CD4-positive, alpha-beta memory T cell (primary cell): ENCODE results near the gene SLITRK3. TPM values are rescaled to one million over a fixed set of nuclear protein-coding genes. Genes with fewer than 3 reads are reported as not detected.

ENCODE experiments used
- CTCF ChIA-PET: fragments of 350-600 bp; sonication (Branson Sonifier 250); formaldehyde crosslinking; loops from one replicate; lab custom pipeline; 2021; ENCODE audit warnings: inconsistent platforms; ENCODE audit not compliant: partially characterized antibody; lab: Charles Lee
- POLR2A ChIA-PET: fragments of 350-600 bp; sonication (Branson Sonifier 250); formaldehyde crosslinking; loops from one replicate; lab custom pipeline; 2021; ENCODE audit not compliant: partially characterized antibody; lab: Charles Lee
- DNase-seq, 5 donors: peaks; one replicate each; pipeline versions ENCODE4 v3.0.0 to v3.0.0-alpha.2; 2020 to 2022; ENCODE audit warnings: mixed read lengths in 1 of 5
- H3K27ac ChIP-seq: one replicate; pipeline ENCODE4 v1.7.0; 2013; ENCODE audit warnings: low read depth, low read length
- H3K27me3 ChIP-seq: 2 replicates; pipeline ENCODE4 v1.7.0; 2013; ENCODE audit warnings: mild to moderate bottlenecking, low read length, moderate library complexity; ENCODE audit not compliant: insufficient read depth
- H3K36me3 ChIP-seq: 2 replicates; pipeline ENCODE4 v1.7.0; 2013; ENCODE audit warnings: mild to moderate bottlenecking, low read length, moderate library complexity; ENCODE audit not compliant: insufficient read depth
- H3K4me1 ChIP-seq: 2 replicates; pipeline ENCODE4 v1.7.0; 2013; ENCODE audit warnings: mild to moderate bottlenecking, low read length, moderate library complexity; ENCODE audit not compliant: insufficient read depth
- H3K4me3 ChIP-seq, 2 donors: one replicate each; pipeline ENCODE4 v1.7.0; 2013; ENCODE audit warnings: low read length in 2 of 2, mild to moderate bottlenecking in 1 of 2
- H3K9me3 ChIP-seq, 2 donors: one replicate each; pipeline ENCODE4 v1.7.0; 2013; ENCODE audit warnings: low read length in 2 of 2, control low read depth in 1 of 2; ENCODE audit not compliant: control insufficient read depth in 1 of 2
- H3K27ac Mint-ChIP-seq, 7 donors: one replicate each; pipeline ENCODE4 v1.8.0; 2020 to 2021; ENCODE audit warnings: mixed read lengths in 7 of 7, mild to moderate bottlenecking in 6 of 7, inconsistent platforms in 3 of 7, moderate library complexity in 3 of 7
- H3K27me3 Mint-ChIP-seq, 2 donors: one replicate each; pipeline ENCODE4 v1.8.0; 2020 to 2021; ENCODE audit warnings: mixed read lengths in 2 of 2
- H3K36me3 Mint-ChIP-seq, 2 donors: one replicate each; pipeline ENCODE4 v1.8.0; 2020 to 2021; ENCODE audit warnings: mixed read lengths in 2 of 2, inconsistent platforms in 1 of 2, mild to moderate bottlenecking in 1 of 2
- H3K4me1 Mint-ChIP-seq, 4 donors: one replicate each; pipeline ENCODE4 v1.8.0; 2020 to 2021; ENCODE audit warnings: mixed read lengths in 4 of 4, mild to moderate bottlenecking in 1 of 4
- H3K4me3 Mint-ChIP-seq, 8 donors: one replicate each; pipeline ENCODE4 v1.8.0; 2020 to 2021; ENCODE audit warnings: mixed read lengths in 8 of 8, mild to moderate bottlenecking in 7 of 8, moderate library complexity in 6 of 8, inconsistent platforms in 3 of 8
- H3K9me3 Mint-ChIP-seq, 8 donors: one replicate each; pipeline ENCODE4 v1.8.0; 2020 to 2021; ENCODE audit warnings: mixed read lengths in 8 of 8, mild to moderate bottlenecking in 5 of 8, inconsistent platforms in 3 of 8, moderate library complexity in 1 of 8
- intact Hi-C: fragments of 100-400 bp; cut with micrococcal nuclease; formaldehyde crosslinking; loops from one replicate; pipeline ENCODE4 v1.15.1; 2023
- polyA plus RNA-seq, 2 donors: library from polyadenylated mRNA; unstranded; fragments of 300-500 nt; fragmentation: Illumina TruSeq; gene quantifications; one replicate each; pipeline ENCODE4 v1.2.3, GENCODE V29; 2021
- total RNA-seq, 2 experiments: library from RNA; stranded (reverse); gene quantifications; one replicate each; pipeline ENCODE4 v1.2.3, GENCODE V29; 2021

Gene SLITRK3
- total and polyA plus RNA-seq, 4 experiments from 2014 or later, result not detected

- Histone ChIP-seq H3K4me1 (no peaks in the 10 kb centered on the region), H3K9me3 (no peaks in the 10 kb centered on the region), H3K36me3 (no peaks in the 10 kb centered on the region), H3K27me3 (peaks cover 7% of the 10 kb centered on the region), H3K4me3 (no peak overlapping the region), H3K27ac (no peak overlapping the region)
- Mint-ChIP-seq H3K36me3 (no peaks in the 10 kb centered on the region), H3K9me3 (peaks cover 0 to 16% (median 4%) of the 10 kb centered on the region in 8 donors), H3K4me1 (peaks cover 17 to 28% (median 20%) of the 10 kb centered on the region in 4 donors), H3K4me3 (peak overlapping the region; percentile 60 to 83 (median 69)), H3K27me3 (peaks cover 29 to 32% of the 10 kb centered on the region in 2 donors), H3K27ac (peak overlapping the region in 1 of 7 donors; percentile 19)
- DNase-seq, result no peak
- CTCF ChIA-PET, result no interaction called here
- intact Hi-C loops, result no loop called here
- POLR2A ChIA-PET, result no interaction called here
Observed at GRCh38 chr3:165196577-165197480, 645 bp upstream of the SLITRK3 start.

GRCh38 chr3:165195241-165195639, 944 bp downstream of the SLITRK3 start:
- Mint-ChIP-seq H3K36me3 (no peaks in the 10 kb centered on the region), H3K27ac (no peak overlapping the region), H3K4me3 (peak overlapping the region in 5 of 8 donors; percentile 42 to 72 (median 61)), H3K4me1 (peaks cover 17 to 28% (median 20%) of the 10 kb centered on the region in 4 donors), H3K27me3 (peaks cover 35 to 36% of the 10 kb centered on the region in 2 donors), H3K9me3 (peaks cover 0 to 16% (median 4%) of the 10 kb centered on the region in 8 donors)
- no peak for DNase-seq
- H3K27me3 ChIP-seq, result peaks cover 7% of the 10 kb centered on the region
- H3K36me3 ChIP-seq, result no peaks in the 10 kb centered on the region
- intact Hi-C loops, result no loop called here
- H3K27ac ChIP-seq, result no peak overlapping the region
- H3K9me3 ChIP-seq, result no peaks in the 10 kb centered on the region
- CTCF ChIA-PET, result no interaction called here
- no peak overlapping the region for H3K4me3 ChIP-seq
- no peaks in the 10 kb centered on the region for H3K4me1 ChIP-seq
- POLR2A ChIA-PET, result no interaction called here

- POLR2A ChIA-PET, result no interaction called here
Observed at GRCh38 chr3:165194511-165195240, 1.5 kb downstream of the SLITRK3 start.

GRCh38 chr3:165193366-165194254, 2.6 kb downstream of the SLITRK3 start:
- H3K36me3 Mint-ChIP-seq, result no peaks in the 10 kb centered on the region
- ChIA-PET CTCF (interaction anchor here (1.8 kb wide), 1 partner anchor 10 kb away, joined by 4 read pairs; no protein-coding TSS in a partner anchor), POLR2A (no interaction called here)
- DNase-seq, result no peak
- peak overlapping the region in 2 of 8 donors; percentile 23 to 24 for H3K4me3 Mint-ChIP-seq
- Histone ChIP-seq H3K36me3 (no peaks in the 10 kb centered on the region), H3K4me1 (no peaks in the 10 kb centered on the region), H3K4me3 (no peak overlapping the region), H3K27me3 (peaks cover 7% of the 10 kb centered on the region), H3K9me3 (no peaks in the 10 kb centered on the region), H3K27ac (no peak overlapping the region)
- H3K4me1 Mint-ChIP-seq, result peaks cover 17 to 28% (median 20%) of the 10 kb centered on the region in 4 donors
- H3K27me3 Mint-ChIP-seq, result peaks cover 35 to 37% of the 10 kb centered on the region in 2 donors
- H3K9me3 Mint-ChIP-seq, result peaks cover 0 to 15% (median 4%) of the 10 kb centered on the region in 8 donors
- H3K27ac Mint-ChIP-seq, result no peak overlapping the region
- intact Hi-C loops, result no loop called here

More at GRCh38 chr3:165194511-165195240, 1.5 kb downstream of the SLITRK3 start:
- no peak overlapping the region for H3K27ac Mint-ChIP-seq
- H3K36me3 Mint-ChIP-seq, result no peaks in the 10 kb centered on the region
- H3K4me3 ChIP-seq, result no peak overlapping the region
- H3K27ac ChIP-seq, result no peak overlapping the region
- peaks cover 35 to 37% of the 10 kb centered on the region in 2 donors for H3K27me3 Mint-ChIP-seq
- peaks cover 7% of the 10 kb centered on the region for H3K27me3 ChIP-seq
- CTCF ChIA-PET, result no interaction called here
- H3K4me3 Mint-ChIP-seq, result peak overlapping the region in 5 of 8 donors; percentile 31 to 72 (median 61)
- intact Hi-C loops, result no loop called here
- H3K4me1 ChIP-seq, result no peaks in the 10 kb centered on the region
- peaks cover 17 to 28% (median 20%) of the 10 kb centered on the region in 4 donors for H3K4me1 Mint-ChIP-seq
- no peaks in the 10 kb centered on the region for H3K9me3 ChIP-seq
- H3K9me3 Mint-ChIP-seq, result peaks cover 0 to 16% (median 4%) of the 10 kb centered on the region in 8 donors
- no peak for DNase-seq
- H3K36me3 ChIP-seq, result no peaks in the 10 kb centered on the region

- H3K27ac ChIP-seq, result no peak overlapping the region
- no peak overlapping the region for H3K4me3 ChIP-seq
- H3K9me3 ChIP-seq, result no peaks in the 10 kb centered on the region
- CTCF ChIA-PET, result interaction anchor here (1.8 kb wide), 1 partner anchor 9 kb away, joined by 4 read pairs; no protein-coding TSS in a partner anchor
- H3K27me3 ChIP-seq, result peaks cover 7% of the 10 kb centered on the region
- H3K4me1 ChIP-seq, result no peaks in the 10 kb centered on the region
- POLR2A ChIA-PET, result no interaction called here
- intact Hi-C loops, result no loop called here
- Mint-ChIP-seq H3K9me3 (peaks cover 0 to 14% (median 4%) of the 10 kb centered on the region in 8 donors), H3K4me3 (peak overlapping the region in 1 of 8 donors; percentile 48), H3K27ac (no peak overlapping the region), H3K36me3 (no peaks in the 10 kb centered on the region), H3K27me3 (peaks cover 35 to 37% of the 10 kb centered on the region in 2 donors), H3K4me1 (peaks cover 17 to 28% (median 20%) of the 10 kb centered on the region in 4 donors)
- H3K36me3 ChIP-seq, result no peaks in the 10 kb centered on the region
- DNase-seq, result no peak
Observed at GRCh38 chr3:165192610-165193192, 3.5 kb downstream of the SLITRK3 start.

- Histone ChIP-seq H3K9me3 (no peaks in the 10 kb centered on the region), H3K36me3 (no peaks in the 10 kb centered on the region), H3K4me3 (no peak overlapping the region), H3K27me3 (peaks cover 7% of the 10 kb centered on the region), H3K27ac (no peak overlapping the region), H3K4me1 (no peaks in the 10 kb centered on the region)
- Mint-ChIP-seq H3K4me3 (no peak overlapping the region), H3K9me3 (peaks cover 0 to 10% (median under 1%) of the 10 kb centered on the region in 8 donors), H3K27me3 (peaks cover 26 to 27% of the 10 kb centered on the region in 2 donors), H3K27ac (no peak overlapping the region), H3K36me3 (no peaks in the 10 kb centered on the region), H3K4me1 (peaks cover 13 to 19% (median 14%) of the 10 kb centered on the region in 4 donors)
- intact Hi-C loops, result no loop called here
- no peak for DNase-seq
- ChIA-PET POLR2A (no interaction called here), CTCF (no interaction called here)
Observed at GRCh38 chr3:165191491-165191890, 4.7 kb downstream of the SLITRK3 start.
